A549 (cell line): ENCODE measurements around the gene PSMB11. TPM values are rescaled to one million over a fixed set of nuclear protein-coding genes. Genes with fewer than 3 reads are reported as not detected.

ENCODE experiments used
- CEBPB ChIP-seq, 2 experiments: fragments of >200 bp in 1 of 2; sonication (Bioruptor Twin) in 1 of 2; formaldehyde crosslinking in 1 of 2; IDR thresholded peaks; 2 replicates each; pipeline ENCODE4 v1.6.1; 2012 to 2016
- EP300 ChIP-seq, 2 experiments: fragments of >200 bp; sonication (Bioruptor Twin); formaldehyde crosslinking; IDR thresholded peaks; 2 replicates in 1 of 2; 3 replicates in 1 of 2; pipeline ENCODE4 v1.6.1; 2016 to 2017
- FOSL2 ChIP-seq, 2 experiments: fragments of 450-650 bp in 1 of 2; fragments of >200 bp in 1 of 2; sonication (Bioruptor Twin) in 1 of 2; formaldehyde crosslinking; IDR thresholded peaks; 2 replicates each; pipeline versions ENCODE4 v1.5.0 to v1.6.1; 2016 to 2020; ENCODE audit warnings: mild to moderate bottlenecking in 1 of 2, moderate library complexity in 1 of 2
- FOXS1 ChIP-seq: fragments of 250-450 bp; sonication (Bioruptor Pico); IDR thresholded peaks from 2 replicates; pipeline ENCODE4 v1.5.0; 2020; ENCODE audit warnings: mild to moderate bottlenecking, moderate library complexity
- GATA3 ChIP-seq: IDR thresholded peaks from 2 replicates; pipeline ENCODE4 v1.6.1; 2012; ENCODE audit warnings: borderline replicate concordance
- HDAC2 ChIP-seq: fragments of 200-600 bp; sonication (generic); IDR thresholded peaks from 2 replicates; pipeline ENCODE4 v1.6.1; 2016
- HOXB5 ChIP-seq: fragments of 250-450 bp; sonication (Bioruptor Pico); IDR thresholded peaks from 2 replicates; pipeline ENCODE4 v1.5.0; 2020; ENCODE audit warnings: mild to moderate bottlenecking, moderate library complexity
- JUNB ChIP-seq: fragments of >200 bp; sonication (Bioruptor Twin); formaldehyde crosslinking; IDR thresholded peaks from 2 replicates; pipeline ENCODE4 v1.6.1; 2016
- MYC ChIP-seq: IDR thresholded peaks from 2 replicates; pipeline ENCODE4 v1.6.1; 2012; ENCODE audit warnings: mild to moderate bottlenecking, inconsistent platforms, low read length, improper control_type of control experiment, borderline replicate concordance
- NFE2L2 ChIP-seq: fragments of 150-350 bp; conservative IDR thresholded peaks from 2 replicates; pipeline ENCODE4 v1.6.1; 2014; ENCODE audit warnings: low read length
- NPAS2 ChIP-seq: fragments of 250-450 bp; sonication (Bioruptor Pico); IDR thresholded peaks from 2 replicates; pipeline ENCODE4 v1.8.0; 2022; ENCODE audit warnings: mild to moderate bottlenecking, moderate library complexity, borderline replicate concordance
- POLR2A ChIP-seq: IDR thresholded peaks from 2 replicates; pipeline ENCODE4 v1.6.1; 2012; ENCODE audit warnings: mild to moderate bottlenecking, low read length
- RCOR1 ChIP-seq: fragments of 150-350 bp; IDR thresholded peaks from 2 replicates; pipeline ENCODE4 v1.6.1; 2014; ENCODE audit warnings: antibody characterized with exemption, low read length, low read depth
- SMC3 ChIP-seq: fragments of >200 bp; sonication (Bioruptor Twin); formaldehyde crosslinking; IDR thresholded peaks from 3 replicates; pipeline ENCODE4 v1.6.1; 2018; ENCODE audit warnings: inconsistent platforms
- TP53 ChIP-seq: fragments of 250-450 bp; sonication (Bioruptor Pico); IDR thresholded peaks from 2 replicates; pipeline ENCODE4 v1.5.0; 2021; ENCODE audit warnings: mild to moderate bottlenecking, moderate library complexity
- polyA plus RNA-seq, 4 experiments: library from polyadenylated mRNA; depleted of rRNA in 3 of 4; stranded (reverse); fragments of >200 nt; fragmentation: RNase III in 1 of 4; extraction: RNeasy Plus Mini Kit Qiagen cat#74134 plus additional on column Dnase treatment in 1 of 4; gene quantifications; 2 replicates in 3 of 4; 3 replicates in 1 of 4; pipeline ENCODE4 v1.2.3, GENCODE V29; 2011 to 2017
- TF ChIP-seq, protein P1 (sequence below): fragments of 250-450 bp; sonication (Bioruptor Pico); IDR thresholded peaks from 2 replicates; pipeline ENCODE4 v1.5.0; 2020; ENCODE audit warnings: low read depth, mild to moderate bottlenecking, moderate library complexity
- TF ChIP-seq, protein P2 (sequence below): fragments of 200-600 bp; sonication (generic); IDR thresholded peaks from 2 replicates; pipeline ENCODE4 v1.6.1; 2016; ENCODE audit warnings: antibody characterized with exemption, mild to moderate bottlenecking, moderate library complexity
- TF ChIP-seq, protein P3 (sequence below): fragments of >200 bp; sonication (Bioruptor Twin); formaldehyde crosslinking; IDR thresholded peaks from 3 replicates; pipeline ENCODE4 v1.6.1; 2016
- TF ChIP-seq, protein P4 (sequence below): fragments of 150-350 bp; IDR thresholded peaks from 2 replicates; pipeline ENCODE4 v1.6.1; 2014; ENCODE audit warnings: low read depth, mild to moderate bottlenecking, low read length
- TF ChIP-seq, protein P5 (sequence below): IDR thresholded peaks from 2 replicates; pipeline ENCODE4 v1.6.1; 2012

The PSMB11 gene
- polyA plus RNA-seq, 2 of the 4 experiments (the other 2 are of a cell fraction) = not detected

DNA sequence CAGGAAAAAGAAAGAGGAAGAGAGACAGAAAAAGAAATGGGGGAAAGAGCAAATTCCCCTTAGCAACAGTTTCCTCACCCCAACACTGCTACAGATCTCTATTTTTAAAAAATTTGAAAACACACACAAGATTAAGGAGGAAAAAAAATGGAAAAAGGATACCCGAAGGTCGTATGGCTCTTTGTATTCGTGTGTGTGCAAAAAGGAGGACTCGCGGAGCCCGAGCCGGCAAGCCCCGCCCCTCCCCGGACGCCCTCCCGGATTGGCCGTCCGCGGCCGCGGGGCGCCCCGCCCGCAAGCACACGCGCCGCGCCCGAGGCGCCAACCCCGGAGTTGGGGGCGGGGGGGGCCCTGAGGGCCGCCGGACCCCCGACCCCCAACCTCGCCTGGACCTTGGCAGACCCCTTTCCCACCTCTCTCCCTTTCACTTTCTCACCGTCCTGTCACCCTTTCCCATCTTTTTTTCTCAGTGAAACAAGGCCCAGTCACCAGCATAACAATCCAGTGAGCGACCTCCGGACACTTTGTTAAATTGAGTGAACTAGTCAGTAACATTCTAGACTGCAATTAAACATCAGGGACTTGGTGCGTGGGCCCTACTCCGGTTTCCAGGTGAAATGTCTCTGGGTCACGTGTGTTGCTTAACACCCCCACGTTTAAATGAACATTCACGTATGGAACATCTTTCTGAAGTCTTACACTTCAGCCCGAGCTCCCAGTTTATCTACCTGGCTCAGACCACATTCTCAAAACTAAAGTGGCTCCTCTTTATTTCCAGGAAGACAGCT is 31.9 kb upstream of the PSMB11 start, which contains the start of gene C14orf93 (continued):
- TF ChIP-seq FOSL2 (IDR thresholded peaks at IDR 0.05) (no peak), FOSL2 (CRISPR knock-in tag; IDR thresholded peaks at IDR 0.05) (no peak), TP53 (no peak), GATA3 (no peak), EP300 (IDR thresholded peaks at IDR 0.05) (no peak), RCOR1 (no peak), JUNB (no peak), CEBPB (IDR thresholded peaks at IDR 0.05) (0 out of 4 replicates have a peak, but pooled peaks of 1 of the 2 experiments have one; percentile 8), MYC (no peak), POLR2A (peak; percentile 34; the same call in 1 of the 2 replicates), FOXS1 (CRISPR knock-in tag) (no peak), NFE2L2 (no peak), HOXB5 (CRISPR knock-in tag) (no peak), SMC3 (no peak), NPAS2 (no peak), HDAC2 (no peak)
- TF ChIP-seq, protein P1, sequence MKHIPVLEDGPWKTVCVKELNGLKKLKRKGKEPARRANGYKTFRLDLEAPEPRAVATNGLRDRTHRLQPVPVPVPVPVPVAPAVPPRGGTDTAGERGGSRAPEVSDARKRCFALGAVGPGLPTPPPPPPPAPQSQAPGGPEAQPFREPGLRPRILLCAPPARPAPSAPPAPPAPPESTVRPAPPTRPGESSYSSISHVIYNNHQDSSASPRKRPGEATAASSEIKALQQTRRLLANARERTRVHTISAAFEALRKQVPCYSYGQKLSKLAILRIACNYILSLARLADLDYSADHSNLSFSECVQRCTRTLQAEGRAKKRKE (CRISPR knock-in tag) = no peak
- TF ChIP-seq, protein P2, sequence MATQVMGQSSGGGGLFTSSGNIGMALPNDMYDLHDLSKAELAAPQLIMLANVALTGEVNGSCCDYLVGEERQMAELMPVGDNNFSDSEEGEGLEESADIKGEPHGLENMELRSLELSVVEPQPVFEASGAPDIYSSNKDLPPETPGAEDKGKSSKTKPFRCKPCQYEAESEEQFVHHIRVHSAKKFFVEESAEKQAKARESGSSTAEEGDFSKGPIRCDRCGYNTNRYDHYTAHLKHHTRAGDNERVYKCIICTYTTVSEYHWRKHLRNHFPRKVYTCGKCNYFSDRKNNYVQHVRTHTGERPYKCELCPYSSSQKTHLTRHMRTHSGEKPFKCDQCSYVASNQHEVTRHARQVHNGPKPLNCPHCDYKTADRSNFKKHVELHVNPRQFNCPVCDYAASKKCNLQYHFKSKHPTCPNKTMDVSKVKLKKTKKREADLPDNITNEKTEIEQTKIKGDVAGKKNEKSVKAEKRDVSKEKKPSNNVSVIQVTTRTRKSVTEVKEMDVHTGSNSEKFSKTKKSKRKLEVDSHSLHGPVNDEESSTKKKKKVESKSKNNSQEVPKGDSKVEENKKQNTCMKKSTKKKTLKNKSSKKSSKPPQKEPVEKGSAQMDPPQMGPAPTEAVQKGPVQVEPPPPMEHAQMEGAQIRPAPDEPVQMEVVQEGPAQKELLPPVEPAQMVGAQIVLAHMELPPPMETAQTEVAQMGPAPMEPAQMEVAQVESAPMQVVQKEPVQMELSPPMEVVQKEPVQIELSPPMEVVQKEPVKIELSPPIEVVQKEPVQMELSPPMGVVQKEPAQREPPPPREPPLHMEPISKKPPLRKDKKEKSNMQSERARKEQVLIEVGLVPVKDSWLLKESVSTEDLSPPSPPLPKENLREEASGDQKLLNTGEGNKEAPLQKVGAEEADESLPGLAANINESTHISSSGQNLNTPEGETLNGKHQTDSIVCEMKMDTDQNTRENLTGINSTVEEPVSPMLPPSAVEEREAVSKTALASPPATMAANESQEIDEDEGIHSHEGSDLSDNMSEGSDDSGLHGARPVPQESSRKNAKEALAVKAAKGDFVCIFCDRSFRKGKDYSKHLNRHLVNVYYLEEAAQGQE = no peak
- TF ChIP-seq, protein P3, sequence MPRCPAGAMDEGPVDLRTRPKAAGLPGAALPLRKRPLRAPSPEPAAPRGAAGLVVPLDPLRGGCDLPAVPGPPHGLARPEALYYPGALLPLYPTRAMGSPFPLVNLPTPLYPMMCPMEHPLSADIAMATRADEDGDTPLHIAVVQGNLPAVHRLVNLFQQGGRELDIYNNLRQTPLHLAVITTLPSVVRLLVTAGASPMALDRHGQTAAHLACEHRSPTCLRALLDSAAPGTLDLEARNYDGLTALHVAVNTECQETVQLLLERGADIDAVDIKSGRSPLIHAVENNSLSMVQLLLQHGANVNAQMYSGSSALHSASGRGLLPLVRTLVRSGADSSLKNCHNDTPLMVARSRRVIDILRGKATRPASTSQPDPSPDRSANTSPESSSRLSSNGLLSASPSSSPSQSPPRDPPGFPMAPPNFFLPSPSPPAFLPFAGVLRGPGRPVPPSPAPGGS = 0 out of 3 replicates have a peak, but pooled peaks have one; percentile 28
- TF ChIP-seq, protein P4, sequence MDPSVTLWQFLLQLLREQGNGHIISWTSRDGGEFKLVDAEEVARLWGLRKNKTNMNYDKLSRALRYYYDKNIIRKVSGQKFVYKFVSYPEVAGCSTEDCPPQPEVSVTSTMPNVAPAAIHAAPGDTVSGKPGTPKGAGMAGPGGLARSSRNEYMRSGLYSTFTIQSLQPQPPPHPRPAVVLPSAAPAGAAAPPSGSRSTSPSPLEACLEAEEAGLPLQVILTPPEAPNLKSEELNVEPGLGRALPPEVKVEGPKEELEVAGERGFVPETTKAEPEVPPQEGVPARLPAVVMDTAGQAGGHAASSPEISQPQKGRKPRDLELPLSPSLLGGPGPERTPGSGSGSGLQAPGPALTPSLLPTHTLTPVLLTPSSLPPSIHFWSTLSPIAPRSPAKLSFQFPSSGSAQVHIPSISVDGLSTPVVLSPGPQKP = no peak
- TF ChIP-seq, protein P5, sequence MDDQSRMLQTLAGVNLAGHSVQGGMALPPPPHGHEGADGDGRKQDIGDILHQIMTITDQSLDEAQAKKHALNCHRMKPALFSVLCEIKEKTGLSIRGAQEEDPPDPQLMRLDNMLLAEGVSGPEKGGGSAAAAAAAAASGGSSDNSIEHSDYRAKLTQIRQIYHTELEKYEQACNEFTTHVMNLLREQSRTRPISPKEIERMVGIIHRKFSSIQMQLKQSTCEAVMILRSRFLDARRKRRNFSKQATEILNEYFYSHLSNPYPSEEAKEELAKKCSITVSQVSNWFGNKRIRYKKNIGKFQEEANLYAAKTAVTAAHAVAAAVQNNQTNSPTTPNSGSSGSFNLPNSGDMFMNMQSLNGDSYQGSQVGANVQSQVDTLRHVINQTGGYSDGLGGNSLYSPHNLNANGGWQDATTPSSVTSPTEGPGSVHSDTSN = no peak
